Measurements from ENCODE around the gene IFNA17. TPM values are rescaled to one million over a fixed set of nuclear protein-coding genes. Genes with fewer than 3 reads are reported as not detected.

IFNA17 gene
- not detected in 2 replicates for total RNA-seq (2021)
- long read RNA-seq, result 0 reads

- Histone ChIP-seq H3K4me2 (ENCODE audit: insufficient read depth, insufficient read length, low read length) (no peak within 1 kb of the TSS), H4K5ac (ENCODE audit: insufficient read length, low read depth, low read length) (no peak within 1 kb of the TSS), H3K14ac (ENCODE audit: insufficient read depth, low read length) (no peak within 1 kb of the TSS), H3K27me3 (ENCODE audit: insufficient read depth, low read length) (no peaks in the 10 kb centered on the region), H2BK120ac (ENCODE audit: low read depth, low read length, poor library complexity, severe bottlenecking) (no peak within 1 kb of the TSS), H3K23ac (ENCODE audit: insufficient read length, low read depth, low read length) (no peak within 1 kb of the TSS), H4K20me1 (ENCODE audit: control insufficient read depth, insufficient read depth, insufficient read length) (no peaks in the 10 kb centered on the region), H3K18ac (ENCODE audit: insufficient read length, low read depth, low read length) (no peak within 1 kb of the TSS), H2BK15ac (ENCODE audit: low read depth, low read length) (no peak within 1 kb of the TSS), H4K91ac (ENCODE audit: insufficient read length, low read depth, low read length) (no peak within 1 kb of the TSS), H3K79me1 (ENCODE audit: insufficient read depth, low read depth, low read length, poor library complexity, severe bottlenecking) (no peaks in the 10 kb centered on the region), H4K8ac (replicated peaks; ENCODE audit: insufficient read length, low read depth, low read length) (no peak within 1 kb of the TSS), H2BK5ac (ENCODE audit: insufficient read length, low read length) (no peak within 1 kb of the TSS), H3K23me2 (ENCODE audit: insufficient read length, low read depth, low read length, poor library complexity, severe bottlenecking) (no peaks in the 10 kb centered on the region), H3K56ac (ENCODE audit: insufficient read length, low read depth, low read length) (no peak within 1 kb of the TSS), H2AFZ (ENCODE audit: low read length) (no peak within 1 kb of the TSS), H3K4me1 (ENCODE audit: insufficient read depth, low read length) (no peaks in the 10 kb centered on the region), H3K27ac (ENCODE audit: insufficient read length, low read depth, low read length) (no peak within 1 kb of the TSS), H3T11ph (ENCODE audit: low read length) (no peak within 1 kb of the TSS), H3K4ac (ENCODE audit: low read depth, low read length) (no peak within 1 kb of the TSS), H3K9me3 (ENCODE audit: control insufficient read depth, low read depth, low read length) (no peaks in the 10 kb centered on the region), H2AK5ac (ENCODE audit: insufficient read length, low read length) (no peak within 1 kb of the TSS), H2BK20ac (ENCODE audit: low read depth, low read length, poor library complexity, severe bottlenecking) (no peak within 1 kb of the TSS), H2BK12ac (ENCODE audit: insufficient read length, low read depth, low read length) (no peak within 1 kb of the TSS), H3K9ac (ENCODE audit: extremely low read depth, insufficient read length, low read length) (no peak within 1 kb of the TSS), H3K79me2 (ENCODE audit: insufficient read depth, low read length) (no peaks in the 10 kb centered on the region)
- no peaks in the 10 kb centered on the region for H3K36me3 Mint-ChIP-seq (ENCODE audit: insufficient read depth in 1 of 3, low read depth in 3 of 3)
- H3K27ac Mint-ChIP-seq, result no peak within 1 kb of the TSS
- WGBS (ENCODE audit: extremely low coverage, insufficient read length, low lambda C conversion rate), result no CpG with 5 or more reads among the region's 2 CpGs
- DNase-seq, result no peak
- TF ChIP-seq CTCF (conservative IDR thresholded peaks at IDR 0.05), result no peak
- no peaks in the 10 kb centered on the region for H3K4me1 Mint-ChIP-seq
- H3K4me3 Mint-ChIP-seq, result no peak within 1 kb of the TSS
- H3K27me3 Mint-ChIP-seq (ENCODE audit: low read depth), result peaks cover 15% of the 10 kb centered on the region
- H3K9me3 Mint-ChIP-seq, result no peaks in the 10 kb centered on the region; a peak in 1 of 5 replicates
Observed at GRCh38 chr9:21228122-21228521, at the start of gene IFNA17. TSS of gene IFNA17 (minus strand) at chr9:21228222. CDS start at chr9:21228173, 49 bp downstream.
